GM12892 (cell line): ENCODE measurements around the gene BRD2.
"Not testable (repeated sequence)": the region's sequence is repeated elsewhere in the genome, so short reads cannot be mapped to it uniquely, and the experiment has no call there.

Experiments used
- DNase-seq: peaks from one replicate; pipeline ENCODE4 v3.0.0; 2011; ENCODE audit not compliant: insufficient read length
- FAIRE-seq: peaks from 2 replicates; lab custom pipeline; 2011; peaks lifted over from hg19 to GRCh38; lab: Jason Lieb, UNC
- POLR2A ChIP-seq: IDR thresholded peaks from 2 replicates; pipeline ENCODE4 v1.6.1; 2011; ENCODE audit warnings: low read depth, low read length, control low read depth
- POLR2AphosphoS5 ChIP-seq: IDR thresholded peaks from 2 replicates; pipeline ENCODE4 v1.6.1; 2011; ENCODE audit warnings: low read depth, low read length, control low read depth
- TAF1 ChIP-seq: IDR thresholded peaks from 2 replicates; pipeline ENCODE4 v1.6.1; 2011; ENCODE audit warnings: low read depth, mild to moderate bottlenecking, control low read depth, low read length, borderline replicate concordance

BRD2 gene

DNA sequence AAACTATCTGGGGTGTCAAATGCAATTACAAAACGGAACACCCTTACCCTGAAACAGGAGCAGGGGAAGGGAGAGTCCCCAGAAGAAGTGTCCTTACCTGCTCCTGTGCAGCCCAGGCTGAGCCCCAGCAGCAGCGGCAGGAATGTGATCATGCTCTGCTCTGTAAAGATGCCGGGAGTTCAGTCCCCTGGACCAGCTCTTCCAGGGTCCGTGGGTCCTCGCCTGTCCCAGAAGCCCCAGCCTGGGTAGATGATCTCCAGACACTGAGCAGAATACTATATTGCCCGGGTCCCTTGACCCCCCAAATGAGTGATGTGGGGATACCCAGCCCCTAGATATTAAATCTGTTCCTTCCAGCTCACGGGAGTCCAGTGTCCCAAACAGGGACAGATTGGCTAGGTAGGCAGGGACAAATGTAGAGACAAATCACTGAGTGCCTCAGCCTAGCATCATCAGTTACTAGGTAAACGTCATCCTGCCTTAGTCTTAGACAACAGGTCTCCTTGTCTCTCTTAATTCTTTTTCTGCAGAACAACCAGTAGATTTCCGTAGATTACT, 27.7 kb upstream of the BRD2 start, which contains the start of gene HLA-DMB:
TSS of gene HLA-DMB (minus strand) at position 373 of the 558 bp plus-strand sequence. CDS start at position 152, 221 bp downstream.
- peak; percentile 98 for FAIRE-seq
- TF ChIP-seq TAF1 (peak; percentile 51; the same call in 1 of the 2 replicates), POLR2AphosphoS5 (peak; percentile 88), POLR2A (peak; percentile 89)
- peak; percentile 36 for DNase-seq

GRCh38 chr6:32941214-32941768, 27.1 kb upstream of the BRD2 start:
- TF ChIP-seq TAF1 (no peak), POLR2A (no peak), POLR2AphosphoS5 (no peak)
- no peak for DNase-seq
- no peak for FAIRE-seq

DNA sequence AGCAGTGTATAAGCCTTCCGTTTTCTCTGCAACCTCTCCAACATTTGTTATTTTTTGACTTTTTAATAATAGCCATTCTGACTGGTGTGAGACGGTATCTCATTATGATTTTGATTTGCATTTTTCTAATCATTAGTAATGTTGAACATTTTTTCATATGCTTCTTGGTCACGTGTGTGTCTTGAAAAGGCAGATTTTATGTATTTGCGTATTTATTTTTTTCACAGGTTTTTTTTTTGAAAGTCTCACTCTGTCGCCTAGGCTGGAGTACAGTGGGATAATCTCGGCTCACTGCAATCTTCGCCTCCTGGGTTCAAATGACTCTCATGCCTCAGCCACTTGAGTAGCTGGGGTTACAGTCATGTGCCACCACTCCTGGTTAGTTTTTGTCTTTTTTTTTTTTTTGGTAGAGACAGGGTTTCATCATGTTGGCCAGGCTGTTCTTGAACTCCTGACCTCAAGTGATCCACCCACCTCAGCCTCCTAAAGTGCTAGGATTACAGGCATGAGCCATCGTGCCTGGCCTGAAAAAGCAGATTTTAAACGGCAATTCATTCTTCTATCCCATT, 25.8 kb upstream of the BRD2 start:
- not testable (repeated sequence) for DNase-seq, FAIRE-seq

GRCh38 chr6:32943864-32944649, 24.3 kb upstream of the BRD2 start:
- TF ChIP-seq TAF1 (peak; percentile 57; the same call in 1 of the 2 replicates), POLR2AphosphoS5 (peak; percentile 75; the same call in 1 of the 2 replicates), POLR2A (peak; percentile 79)
- peak; percentile 97 for FAIRE-seq
- no peak for DNase-seq

- TF ChIP-seq POLR2A: no peak
- peak; percentile 70 for TF ChIP-seq POLR2AphosphoS5
- no peak for TF ChIP-seq TAF1
- FAIRE-seq (peak; percentile 96), DNase-seq (no peak)
Measured at GRCh38 chr6:32945108-32945760, 23.2 kb upstream of the BRD2 start.

GRCh38 chr6:32945953-32946352, 22.4 kb upstream of the BRD2 start:
- FAIRE-seq (no peak), DNase-seq (no peak)
- TF ChIP-seq POLR2AphosphoS5 (no peak), POLR2A (no peak), TAF1 (no peak)

DNA sequence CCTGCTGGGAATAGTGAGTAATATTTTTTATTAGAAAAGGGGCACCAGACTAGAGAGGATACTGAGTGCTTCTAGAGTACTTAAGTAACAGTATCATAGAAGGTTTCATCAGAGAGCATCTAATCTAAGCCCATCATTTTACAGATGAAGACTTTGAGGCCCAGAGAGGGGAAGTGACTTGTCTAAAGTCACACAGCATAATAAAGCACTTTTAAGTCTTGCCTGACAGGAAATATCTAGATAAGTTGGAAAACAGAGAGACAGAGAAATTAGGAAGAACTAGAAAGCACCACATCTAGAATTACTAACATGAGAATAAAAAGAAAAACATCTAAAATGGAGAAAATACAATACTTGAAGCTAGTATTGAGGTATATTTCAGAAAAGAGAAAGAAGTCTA, 21.5 kb upstream of the BRD2 start:
- no peak for TF ChIP-seq TAF1
- no peak for TF ChIP-seq POLR2AphosphoS5
- no peak for TF ChIP-seq POLR2A
- FAIRE-seq (no peak), DNase-seq (no peak)

DNA sequence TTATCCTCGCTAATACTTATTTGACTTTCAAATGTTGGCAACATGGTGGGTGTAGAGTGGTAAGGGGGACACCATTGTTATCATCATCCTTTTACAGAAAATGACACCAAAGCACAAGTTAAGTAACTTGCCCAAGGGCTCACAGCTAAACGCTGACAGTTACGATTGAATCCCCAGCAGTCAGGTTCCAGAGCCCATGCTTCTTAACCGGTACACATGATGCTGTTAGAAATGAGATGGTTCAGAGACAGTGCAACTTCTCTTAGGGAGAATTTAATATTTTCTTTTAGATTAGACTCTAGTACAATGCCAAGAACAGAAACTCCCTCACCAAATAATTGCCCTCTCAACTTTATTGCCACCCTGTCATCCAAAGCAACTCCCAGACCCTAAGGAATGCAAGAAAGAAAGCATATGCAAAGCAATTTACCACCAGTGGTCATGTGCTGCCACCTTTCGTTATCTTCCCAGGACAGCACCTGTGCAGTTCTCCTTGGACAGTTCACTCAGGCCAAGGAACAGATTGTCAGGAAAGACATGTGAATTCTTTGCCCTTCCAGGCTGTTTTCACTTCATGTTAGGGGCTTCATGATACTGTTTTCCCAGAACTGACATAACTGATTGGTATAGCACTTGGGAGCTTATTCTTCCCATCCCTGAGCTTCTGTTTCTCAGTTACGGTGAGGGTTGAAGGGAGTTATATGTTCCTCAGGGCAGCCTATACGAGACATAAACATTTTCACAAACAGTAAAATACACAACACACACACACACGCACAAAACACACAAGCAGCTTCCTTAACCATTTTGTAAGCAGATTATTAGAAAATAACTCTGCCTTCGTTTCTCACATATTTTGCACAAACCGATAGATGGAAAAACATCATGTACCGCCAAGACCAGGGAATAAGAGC, 20.6 kb upstream of the BRD2 start:
- FAIRE-seq (peak; percentile 87), DNase-seq (no peak)
- TF ChIP-seq TAF1 (no peak), POLR2A (peak; percentile 72; the same call in 1 of the 2 replicates), POLR2AphosphoS5 (peak; percentile 85; the same call in 1 of the 2 replicates)

DNA sequence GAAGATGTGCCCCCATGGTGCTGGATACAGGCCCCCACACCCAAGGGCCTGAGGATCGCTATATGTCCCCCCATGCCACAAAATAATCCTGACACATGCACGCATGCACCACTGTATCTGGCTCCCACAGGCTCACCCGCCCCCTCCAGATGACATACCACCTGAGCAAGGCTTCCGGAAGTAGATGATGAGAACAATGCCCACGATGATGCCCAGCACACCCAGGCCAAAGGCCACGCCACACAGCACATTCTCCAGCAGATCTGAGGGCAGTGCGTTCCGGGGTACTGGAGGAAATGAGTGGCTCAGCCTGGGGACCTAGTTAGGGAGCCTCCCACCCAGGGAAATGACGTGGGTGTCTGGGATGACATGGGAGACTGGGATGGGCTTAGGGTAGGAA, 19.3 kb upstream of the BRD2 start:
- DNase-seq (no peak), FAIRE-seq (no peak)
- 0 out of 2 replicates have a peak, but pooled peaks have one; percentile 5 for TF ChIP-seq POLR2AphosphoS5
- peak; percentile 20; the same call in 1 of the 2 replicates for TF ChIP-seq POLR2A
- TF ChIP-seq TAF1: no peak

DNA sequence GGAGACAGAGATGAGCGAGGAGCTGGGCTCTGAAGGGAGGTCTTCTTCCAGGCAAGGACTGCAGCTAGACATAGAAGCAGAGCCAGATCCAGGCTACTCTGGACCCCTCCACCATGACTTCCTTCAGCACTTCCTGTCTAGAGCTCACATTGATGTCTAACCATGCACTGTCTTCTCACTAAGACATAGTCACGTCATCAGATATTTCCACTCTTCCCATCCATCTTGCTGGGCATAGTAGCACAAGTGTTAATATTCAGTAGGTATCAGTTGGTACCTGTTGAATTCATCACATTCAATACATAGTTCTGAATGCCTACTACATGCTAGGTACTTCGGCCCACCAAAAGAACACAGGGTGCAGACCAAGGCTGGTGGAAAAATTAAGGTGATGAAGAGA, 18.4 kb upstream of the BRD2 start:
- TF ChIP-seq POLR2AphosphoS5 (no peak), TAF1 (no peak), POLR2A (no peak; the same call in 1 of the 2 replicates)
- DNase-seq (no peak), FAIRE-seq (peak; percentile 90)
